Colonic mucosa (tissue), 4 donors: ENCODE results near the gene DHX34. TPM values are rescaled to one million over a fixed set of nuclear protein-coding genes. Genes with fewer than 3 reads are reported as not detected.

Experiments used
- DNase-seq: peaks from one replicate; pipeline ENCODE4 v3.0.0-alpha.2; 2020
- H3K27ac ChIP-seq: fragments of 200-600 bp; one replicate; pipeline ENCODE4 v1.8.0; 2021
- H3K27me3 ChIP-seq: fragments of 200-600 bp; one replicate; pipeline ENCODE4 v1.8.0; 2021
- H3K36me3 ChIP-seq: fragments of 200-600 bp; one replicate; pipeline ENCODE4 v1.8.0; 2021
- H3K4me1 ChIP-seq: fragments of 200-600 bp; one replicate; pipeline ENCODE4 v1.8.0; 2021; ENCODE audit warnings: mild to moderate bottlenecking
- H3K4me3 ChIP-seq: fragments of 200-600 bp; one replicate; pipeline ENCODE4 v1.8.0; 2021
- H3K9ac ChIP-seq, 2 donors: one replicate each; pipeline ENCODE4 v1.7.0; 2013; ENCODE audit warnings: control low read depth in 2 of 2, low read depth in 2 of 2, low read length in 2 of 2
- H3K9me3 ChIP-seq: fragments of 200-600 bp; one replicate; pipeline ENCODE4 v1.8.0; 2021
- CTCF ChIP-seq: fragments of 200-600 bp; IDR thresholded peaks from one replicate; pipeline ENCODE4 v1.8.0; 2022; ENCODE audit warnings: antibody characterized with exemption, mild to moderate bottlenecking
- intact Hi-C: fragments of 100-400 bp; cut with DNase I; formaldehyde crosslinking; loops from one replicate; pipeline ENCODE4 v1.14.1; 2022
- total RNA-seq, 2 donors: library from RNA; stranded (reverse); fragmentation: NEBNext Ultra II Directional in 1 of 2; extraction: Animal tissue kit (Norgen Biotek cat#: 25700) in 1 of 2; gene quantifications; one replicate each; pipeline ENCODE4 v1.2.1, GENCODE V29; 2021
- donor health status: healthy.
- donor health status: DM: no; HTN: no; CAD: no.
- donor health status: DM: no; HTN: no; CAD: no.

Gene DHX34
- total RNA-seq, 2 donors from 2014 or later, result 6.3 to 17.8 TPM

GRCh38 chr19:47419789-47420188 is 70.7 kb downstream of the DHX34 start:
- no peak for DNase-seq
- H3K9ac ChIP-seq, result no peak overlapping the region
- H3K27ac ChIP-seq, result no peak overlapping the region
- intact Hi-C loops, result loop anchor here (5.0 kb wide), 1 partner anchor 127 kb away; no protein-coding TSS in a partner anchor
- no peak for TF ChIP-seq CTCF
- no peaks in the 10 kb centered on the region for H3K4me1 ChIP-seq
- no peaks in the 10 kb centered on the region for H3K9me3 ChIP-seq
- no peaks in the 10 kb centered on the region for H3K36me3 ChIP-seq
- peaks cover 57% of the 10 kb centered on the region for H3K27me3 ChIP-seq
- no peak overlapping the region for H3K4me3 ChIP-seq

GRCh38 chr19:47421244-47421786 is 72.2 kb downstream of the DHX34 start:
- H3K27ac ChIP-seq, result no peak overlapping the region
- H3K36me3 ChIP-seq, result no peaks in the 10 kb centered on the region
- DNase-seq, result no peak
- H3K9ac ChIP-seq, result no peak overlapping the region
- intact Hi-C loops, result loop anchor here (5.0 kb wide), 1 partner anchor 129 kb away; no protein-coding TSS in a partner anchor
- no peak overlapping the region for H3K4me3 ChIP-seq
- no peaks in the 10 kb centered on the region for H3K9me3 ChIP-seq
- no peaks in the 10 kb centered on the region for H3K4me1 ChIP-seq
- no peak for TF ChIP-seq CTCF
- H3K27me3 ChIP-seq, result peaks cover 57% of the 10 kb centered on the region

GRCh38 chr19:47421844-47422395 is 72.8 kb downstream of the DHX34 start:
- H3K9ac ChIP-seq, result no peak overlapping the region
- intact Hi-C loops, result loop anchor here (5.0 kb wide), 1 partner anchor 130 kb away; no protein-coding TSS in a partner anchor
- H3K4me3 ChIP-seq, result no peak overlapping the region
- no peak for DNase-seq
- H3K4me1 ChIP-seq, result no peaks in the 10 kb centered on the region
- H3K27ac ChIP-seq, result no peak overlapping the region
- no peaks in the 10 kb centered on the region for H3K36me3 ChIP-seq
- H3K9me3 ChIP-seq, result no peaks in the 10 kb centered on the region
- H3K27me3 ChIP-seq, result peaks cover 53% of the 10 kb centered on the region
- TF ChIP-seq CTCF, result no peak

GRCh38 chr19:47422417-47423163 is 73.5 kb downstream of the DHX34 start:
- TF ChIP-seq CTCF, result no peak
- DNase-seq, result no peak
- Histone ChIP-seq H3K36me3 (no peaks in the 10 kb centered on the region), H3K27ac (no peak overlapping the region), H3K9me3 (no peaks in the 10 kb centered on the region), H3K27me3 (peaks cover 47% of the 10 kb centered on the region), H3K4me1 (no peaks in the 10 kb centered on the region), H3K4me3 (no peak overlapping the region), H3K9ac (no peak overlapping the region)
- intact Hi-C loops, result loop anchor here (5.0 kb wide), 1 partner anchor 130 kb away; no protein-coding TSS in a partner anchor

- H3K36me3 ChIP-seq, result no peaks in the 10 kb centered on the region
- TF ChIP-seq CTCF, result no peak
- H3K27me3 ChIP-seq, result peaks cover 41% of the 10 kb centered on the region
- intact Hi-C loops, result loop anchor here (5.0 kb wide), 1 partner anchor 131 kb away; no protein-coding TSS in a partner anchor
- no peaks in the 10 kb centered on the region for H3K4me1 ChIP-seq
- H3K27ac ChIP-seq, result no peak overlapping the region
- no peaks in the 10 kb centered on the region for H3K9me3 ChIP-seq
- no peak overlapping the region for H3K4me3 ChIP-seq
- no peak overlapping the region for H3K9ac ChIP-seq
- DNase-seq, result no peak
Measured at GRCh38 chr19:47423203-47423882, 74.2 kb downstream of the DHX34 start.
